NCI-H2171 treated with DMSO at 0.1 percent for 48 hours (cell line): ENCODE measurements around the gene ATP5F1A.
A peak's percentile ranks its signal among the peaks of the same experiment; 100 is the strongest.

Experiments used
- DNase-seq: peaks from one replicate; lab custom pipeline; 2025; lab: John Stamatoyannopoulos, UW

ATP5F1A gene

GRCh38 chr18:46073474-46074331 lies 24.4 kb downstream of the ATP5F1A start:
- peak; percentile 81 for DNase-seq

- no peak for DNase-seq
Measured at GRCh38 chr18:46072959-46073358, 25.1 kb downstream of the ATP5F1A start.

GRCh38 chr18:46072376-46072867 lies 25.7 kb downstream of the ATP5F1A start:
- DNase-seq: no peak

- peak; percentile 41 for DNase-seq
Measured at GRCh38 chr18:46071653-46072375, 26.3 kb downstream of the ATP5F1A start, which contains the start of gene PSTPIP2. TSS of gene PSTPIP2 (minus strand) at chr18:46072260. CDS start at chr18:46072188, 72 bp downstream.

GRCh38 chr18:46070815-46071652 lies 27.1 kb downstream of the ATP5F1A start:
- no peak for DNase-seq

- no peak for DNase-seq
Measured at GRCh38 chr18:46070232-46070631, 27.9 kb downstream of the ATP5F1A start.

- no peak for DNase-seq
Measured at GRCh38 chr18:46069524-46069923, 28.6 kb downstream of the ATP5F1A start.

GRCh38 chr18:46068763-46069162 lies 29.3 kb downstream of the ATP5F1A start:
- no peak for DNase-seq

GRCh38 chr18:46067438-46068007 lies 30.6 kb downstream of the ATP5F1A start:
- DNase-seq: peak; percentile 69

GRCh38 chr18:46062781-46063180 lies 35.3 kb downstream of the ATP5F1A start:
- DNase-seq: no peak

GRCh38 chr18:46061796-46062195 lies 36.3 kb downstream of the ATP5F1A start:
- DNase-seq: no peak

- no peak for DNase-seq
Measured at GRCh38 chr18:46061387-46061786, 36.7 kb downstream of the ATP5F1A start.

- no peak for DNase-seq
Measured at GRCh38 chr18:46060359-46060841, 37.7 kb downstream of the ATP5F1A start.

GRCh38 chr18:46055838-46056230 lies 42.3 kb downstream of the ATP5F1A start:
- DNase-seq: no peak

GRCh38 chr18:46054956-46055837 lies 42.9 kb downstream of the ATP5F1A start:
- no peak for DNase-seq

- no peak for DNase-seq
Measured at GRCh38 chr18:46053368-46054095, 44.6 kb downstream of the ATP5F1A start.

GRCh38 chr18:46051731-46052461 lies 46.2 kb downstream of the ATP5F1A start:
- DNase-seq: no peak

- no peak for DNase-seq
Measured at GRCh38 chr18:46050268-46050667, 47.8 kb downstream of the ATP5F1A start.

GRCh38 chr18:46048641-46049040 lies 49.5 kb downstream of the ATP5F1A start:
- DNase-seq: no peak
